GM21619 (cell line): ENCODE results near the gene KLHL30.
A peak's percentile ranks its signal among the peaks of the same experiment; 100 is the strongest.

Experiments
- ATAC-seq: cut with Tn5 transposase; IDR thresholded peaks from one replicate; pipeline ENCODE4 v1.9.1; 2021; ENCODE audit not compliant: unreplicated experiment

KLHL30 gene

GRCh38 chr2:238138331-238139195 is at the start of gene KLHL30:
Gene KLHL30, plus strand, starts transcription at chr2:238138668. Its CDS starts 2,087 bp downstream, at chr2:238140755.
- no peak for ATAC-seq

GRCh38 chr2:238090887-238091286 is 47.6 kb upstream of the KLHL30 start:
- ATAC-seq: no peak

GRCh38 chr2:238091436-238092060 is 46.9 kb upstream of the KLHL30 start:
- ATAC-seq: no peak

GRCh38 chr2:238092486-238093035 is 45.9 kb upstream of the KLHL30 start:
- ATAC-seq: no peak

- ATAC-seq: no peak
Measured at GRCh38 chr2:238093181-238094140, 45.0 kb upstream of the KLHL30 start.

- ATAC-seq: no peak
Measured at GRCh38 chr2:238094438-238095022, 43.9 kb upstream of the KLHL30 start.

GRCh38 chr2:238095143-238095542 is 43.3 kb upstream of the KLHL30 start:
- no peak for ATAC-seq

- no peak for ATAC-seq
Measured at GRCh38 chr2:238096311-238097011, 42.0 kb upstream of the KLHL30 start.

- ATAC-seq: no peak
Measured at GRCh38 chr2:238097201-238097987, 41.1 kb upstream of the KLHL30 start.

GRCh38 chr2:238097988-238098871 is 40.2 kb upstream of the KLHL30 start:
- ATAC-seq: peak; percentile 82

- peak; percentile 3 for ATAC-seq
Measured at GRCh38 chr2:238098901-238099713, 39.4 kb upstream of the KLHL30 start.

GRCh38 chr2:238099714-238100048 is 38.8 kb upstream of the KLHL30 start:
- ATAC-seq: no peak

- no peak for ATAC-seq
Measured at GRCh38 chr2:238100049-238100820, 38.2 kb upstream of the KLHL30 start, which contains the start of gene ESPNL. Gene ESPNL, plus strand, starts transcription at chr2:238100340. Its CDS starts 80 bp downstream, at chr2:238100420.

GRCh38 chr2:238100821-238101771 is 37.4 kb upstream of the KLHL30 start:
- ATAC-seq: no peak
